ENCODE data around the gene IPO11.
A peak's percentile ranks its signal among the peaks of the same experiment; 100 is the strongest.
"Not testable (repeated sequence)": the region's sequence is repeated elsewhere in the genome, so short reads cannot be mapped to it uniquely, and the experiment has no call there.

Gene IPO11

DNA sequence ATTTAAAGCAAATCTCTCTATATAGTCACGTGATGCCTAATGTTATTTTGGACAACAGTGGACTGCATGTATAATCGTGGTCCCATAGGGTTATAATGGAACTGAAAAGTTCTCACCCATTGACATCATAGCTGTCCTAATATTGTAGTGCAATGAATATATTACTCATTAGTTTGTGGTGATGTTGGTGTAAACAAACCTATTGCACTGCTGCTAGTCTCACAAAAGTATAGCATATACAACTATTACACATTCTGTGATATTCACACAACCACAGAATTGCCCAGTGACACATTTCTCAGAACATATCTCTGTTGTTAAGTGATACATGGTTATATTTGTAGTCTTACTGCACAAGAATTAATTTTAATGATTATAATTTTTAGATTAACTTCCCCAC, 37.7 kb downstream of the IPO11 start:
- DNase-seq, result no peak

DNA sequence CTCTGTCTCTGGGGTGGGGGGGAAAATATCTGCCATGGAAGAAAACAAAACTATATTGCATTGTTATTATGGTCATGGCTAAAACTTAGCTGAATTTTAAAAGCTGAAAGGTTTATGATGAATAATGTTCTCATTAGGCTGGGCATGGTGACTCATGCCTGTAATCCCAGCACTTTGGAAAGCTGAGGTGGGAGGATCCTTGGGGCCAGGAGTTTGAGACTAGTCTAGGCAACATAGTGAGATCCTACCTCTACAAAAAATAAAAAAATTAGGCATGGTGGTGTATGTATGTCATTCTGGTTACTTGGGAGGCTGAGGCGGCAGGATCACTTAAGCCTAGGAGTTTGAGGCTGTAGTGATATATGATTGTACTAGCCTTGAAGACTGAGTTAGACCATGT, 44.5 kb downstream of the IPO11 start:
- DNase-seq, result no peak

DNA sequence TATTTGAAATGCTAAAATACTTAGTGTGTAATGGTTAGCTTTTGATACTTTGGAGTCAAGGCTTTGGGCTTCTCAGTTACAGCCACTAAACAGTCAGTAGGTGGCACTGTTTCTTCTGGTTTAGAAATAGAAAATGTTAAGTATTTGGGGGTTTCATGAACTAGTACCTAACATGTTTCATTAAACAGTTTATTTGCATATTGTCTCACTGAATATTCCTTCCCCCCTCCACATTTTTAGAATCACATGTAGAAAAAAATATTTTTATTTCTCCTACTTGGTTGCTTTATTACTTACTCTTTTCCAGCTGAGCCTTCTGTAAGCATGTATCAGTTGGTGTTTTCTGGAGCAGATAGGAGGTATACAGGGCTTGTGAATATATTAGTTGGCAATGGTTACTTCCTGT, 48.0 kb downstream of the IPO11 start:
- DNase-seq, result peak; percentile 29 to 51

DNA sequence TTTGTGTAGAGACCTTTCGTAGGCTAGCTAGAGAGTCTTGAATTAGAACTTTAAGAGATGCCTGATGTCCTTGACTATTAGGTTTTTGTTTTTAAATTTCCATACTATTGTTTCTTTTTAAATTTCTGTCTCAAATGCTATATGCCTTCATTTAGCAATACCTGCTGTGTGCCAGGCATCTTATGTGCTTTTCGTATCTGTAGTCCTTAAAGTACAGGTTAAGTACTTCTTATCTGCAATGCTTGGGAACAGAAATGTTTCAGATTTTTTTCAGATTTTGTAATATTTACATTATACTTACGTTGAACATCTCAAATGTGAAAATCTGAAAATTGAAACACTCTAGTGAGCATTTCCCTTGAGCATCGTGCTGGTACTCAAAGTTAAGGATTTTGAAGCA, 49.0 kb downstream of the IPO11 start:
- DNase-seq, result no peak

DNA sequence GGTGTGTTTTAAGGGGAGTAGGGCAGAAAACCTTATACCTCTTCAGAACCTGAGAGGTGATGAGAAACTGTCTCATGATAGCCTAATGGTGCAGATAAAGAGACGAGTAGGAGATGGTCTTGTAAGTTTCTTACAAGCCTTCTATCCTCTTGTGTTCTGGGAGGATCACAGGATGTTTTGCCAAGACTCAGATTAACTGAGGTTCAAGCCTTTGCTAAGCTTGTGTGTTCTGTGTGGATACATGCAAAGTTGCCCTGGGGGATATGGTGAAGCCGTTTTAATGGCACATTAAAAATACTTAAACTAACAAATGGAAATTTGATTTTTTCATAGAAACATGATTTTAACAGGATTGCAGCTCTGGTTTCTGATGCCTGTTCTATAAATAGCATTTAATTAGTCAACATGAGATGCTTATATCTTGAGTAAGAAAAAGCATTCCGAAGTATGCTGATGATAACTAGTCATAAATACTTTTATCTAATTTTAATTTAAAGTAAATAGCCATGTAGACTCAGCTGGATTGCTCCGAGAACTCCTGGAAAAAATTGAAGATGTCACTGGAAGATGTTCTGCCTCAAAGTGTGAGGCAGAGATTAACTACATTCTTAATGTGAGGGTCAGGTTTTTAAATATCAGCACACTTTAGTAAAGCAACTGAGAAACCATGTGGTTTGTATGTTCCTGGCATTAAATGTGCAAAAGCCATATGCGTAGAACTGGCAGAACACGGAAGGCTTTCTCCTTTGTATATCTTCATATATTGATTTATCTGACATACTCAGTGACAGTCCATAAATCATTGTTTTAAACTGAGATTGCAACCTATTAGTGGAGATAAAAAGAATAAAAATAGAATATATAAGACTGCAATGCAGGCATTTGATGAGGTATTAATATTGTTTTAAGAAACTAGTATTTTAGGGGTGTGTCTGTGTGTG, 53.7 kb downstream of the IPO11 start:
- no peak for DNase-seq

DNA sequence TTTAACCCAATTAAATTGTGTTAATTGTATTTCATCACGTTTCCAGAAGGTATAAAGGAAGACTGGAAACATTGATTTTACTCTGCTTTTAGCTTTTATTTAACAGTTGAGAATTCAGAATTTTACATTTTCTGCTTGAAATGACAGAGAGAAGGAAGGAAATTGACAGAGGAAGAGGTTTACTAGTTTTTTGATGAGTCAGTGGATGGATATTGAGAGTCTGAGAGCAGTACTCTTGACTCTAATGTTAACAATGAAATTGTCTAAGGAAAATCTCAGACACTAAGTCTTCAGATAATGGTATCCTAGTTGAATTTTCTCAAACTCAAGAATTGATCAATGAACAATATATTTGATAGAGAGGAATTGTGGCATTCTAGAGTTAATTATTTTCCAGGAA, 60.6 kb downstream of the IPO11 start:
- no peak for DNase-seq

DNA sequence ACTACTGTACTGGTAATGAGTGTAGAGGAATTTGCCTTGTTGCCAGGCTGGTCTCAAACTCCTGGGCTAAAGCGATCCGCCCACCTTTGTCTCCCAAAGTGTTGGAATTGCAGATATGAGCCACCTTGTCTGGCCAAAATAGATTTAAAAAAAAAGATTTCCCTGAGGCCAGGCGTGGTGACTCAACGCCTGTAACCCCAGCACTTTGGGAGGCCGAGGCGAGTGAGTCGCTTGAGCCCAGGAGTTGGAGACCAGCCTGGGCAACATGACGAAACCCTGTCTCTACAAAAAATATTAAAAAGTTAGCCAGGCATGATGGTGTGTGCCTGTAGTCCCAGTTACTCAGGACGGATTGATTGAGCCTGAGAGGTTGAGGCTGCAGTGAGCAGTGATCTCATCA, 62.5 kb downstream of the IPO11 start:
- no peak for DNase-seq

DNA sequence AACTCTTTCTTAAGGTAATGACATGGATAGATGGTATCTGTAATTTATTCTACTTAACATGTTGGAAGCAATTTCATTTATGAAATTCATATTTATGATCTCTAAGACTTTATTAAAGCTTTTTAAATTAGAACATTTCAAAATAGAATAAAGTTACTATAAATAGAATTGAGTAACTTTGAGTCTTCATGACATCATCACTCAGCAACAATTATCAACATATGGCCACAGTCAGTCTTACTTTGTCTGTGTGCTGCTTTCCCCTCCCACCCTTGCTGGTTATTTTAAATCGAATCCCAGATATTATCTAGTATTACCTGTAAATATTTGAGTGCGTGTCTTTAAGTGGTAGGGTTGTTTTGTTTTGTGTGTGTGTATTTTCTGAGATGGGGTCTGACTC, 65.2 kb downstream of the IPO11 start:
- DNase-seq, result no peak

DNA sequence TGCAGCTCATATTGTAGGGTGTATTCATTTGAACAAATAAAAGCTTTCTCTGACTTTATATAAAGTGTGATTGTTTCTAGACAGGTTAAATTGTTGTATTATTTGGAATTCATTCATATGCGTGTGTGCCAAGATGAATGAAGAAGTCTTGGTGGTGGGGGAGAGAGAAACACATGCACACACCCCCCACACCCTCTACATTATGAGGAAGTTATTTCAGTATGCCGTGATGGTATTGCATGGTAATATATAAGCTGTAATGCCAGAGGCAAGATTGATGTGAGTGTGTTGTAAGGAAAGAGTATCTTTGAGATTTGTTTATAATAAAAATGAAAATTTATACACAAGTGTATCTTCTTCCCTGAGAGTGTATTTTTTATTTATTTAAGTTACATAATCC, 71.0 kb downstream of the IPO11 start:
- DNase-seq, result peak; percentile 39 to 49

DNA sequence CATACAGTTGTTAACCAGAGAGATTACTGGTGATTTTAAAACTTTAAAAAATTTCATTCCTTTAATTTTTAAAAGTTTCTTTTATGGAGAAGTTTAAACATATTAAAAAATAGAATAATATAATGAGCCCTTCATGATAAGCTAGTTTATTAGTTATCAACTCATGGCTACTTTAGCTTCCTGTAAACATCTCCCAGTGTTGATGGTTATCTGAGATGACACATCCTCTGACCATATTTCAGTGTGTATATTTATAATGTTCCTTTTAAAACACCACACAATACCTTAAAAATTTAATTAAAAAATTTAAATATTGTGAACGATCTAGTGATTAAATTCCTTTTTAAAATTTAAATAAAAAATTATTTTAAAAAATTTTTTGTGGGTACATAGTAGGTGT, 74.1 kb downstream of the IPO11 start:
- DNase-seq, result no peak

DNA sequence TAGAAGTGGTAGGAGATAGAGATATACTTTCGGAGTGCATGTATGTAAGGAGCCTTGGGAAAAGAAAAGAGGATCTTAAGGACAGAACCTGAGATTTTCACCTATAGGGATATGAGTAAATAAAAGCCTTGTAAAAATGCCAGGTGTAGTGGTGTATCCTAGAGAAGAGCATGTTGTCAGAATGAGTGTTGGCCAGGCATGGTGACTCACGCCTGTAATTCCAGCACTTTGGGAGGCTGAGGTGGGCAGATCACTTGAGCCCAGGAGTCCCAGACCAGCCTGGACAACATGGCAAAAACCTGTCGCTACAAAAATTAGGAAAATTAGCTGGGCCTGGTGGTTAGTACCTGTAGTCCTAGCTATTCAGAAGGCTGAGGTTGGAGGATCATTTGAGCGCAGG, 76.0 kb downstream of the IPO11 start:
- DNase-seq, result no peak

DNA sequence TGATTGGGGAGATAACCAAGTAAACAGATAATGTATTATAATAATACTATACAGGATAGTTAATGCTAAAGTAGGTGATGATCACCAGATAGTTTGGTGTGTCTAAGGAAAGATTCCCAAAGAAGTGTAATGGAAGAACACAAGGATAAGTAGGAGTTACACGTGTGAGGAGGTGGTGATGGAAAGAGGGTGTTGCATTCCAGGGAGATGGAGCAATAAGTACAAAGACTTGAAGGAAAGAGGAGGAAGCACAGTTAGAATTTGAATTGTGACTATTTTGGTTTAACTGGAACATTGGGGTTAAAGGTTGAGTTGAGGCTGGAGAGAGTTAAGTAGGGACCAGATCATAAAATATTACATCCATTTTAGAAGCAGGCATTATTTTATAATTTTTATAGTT, 76.9 kb downstream of the IPO11 start:
- no peak for DNase-seq

DNA sequence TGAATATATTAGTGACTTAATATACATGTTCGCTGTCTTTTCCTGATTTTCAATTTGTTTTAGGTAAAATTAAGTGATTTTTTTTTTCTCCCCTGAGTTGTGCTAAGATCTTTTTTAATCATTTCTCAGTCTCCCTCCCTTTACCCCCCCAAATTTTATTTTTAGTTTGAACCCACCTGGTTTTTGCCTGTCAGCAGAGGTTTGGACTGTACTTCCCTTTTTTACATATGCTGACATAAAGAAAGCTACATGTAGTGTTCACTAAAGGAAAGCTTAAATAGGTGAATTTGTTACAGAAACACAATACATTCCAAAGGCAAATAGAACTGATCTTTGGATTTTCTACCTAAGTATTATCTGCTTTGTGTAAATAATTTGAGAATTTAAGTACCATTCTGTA, 82.2 kb downstream of the IPO11 start:
- no peak for DNase-seq

DNA sequence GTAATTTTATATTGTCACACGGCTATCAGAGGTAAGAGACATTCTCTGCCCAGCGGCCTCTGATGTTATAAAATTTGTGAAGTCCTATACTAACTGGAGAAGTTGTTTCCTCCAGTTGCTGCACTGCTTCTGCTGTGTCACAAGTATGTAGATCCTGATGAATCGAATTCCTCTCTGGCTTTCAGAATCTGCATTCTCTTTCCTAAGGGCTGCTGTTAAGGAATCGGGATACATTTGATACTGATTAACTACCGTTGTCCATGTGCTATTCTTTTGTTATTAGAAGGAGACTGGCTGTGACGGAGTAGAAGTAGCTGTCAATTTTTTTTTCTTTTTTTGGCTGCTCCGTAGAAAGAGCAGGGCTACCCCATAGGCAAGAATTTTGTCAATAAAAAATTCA, 84.3 kb downstream of the IPO11 start:
- no peak for DNase-seq

DNA sequence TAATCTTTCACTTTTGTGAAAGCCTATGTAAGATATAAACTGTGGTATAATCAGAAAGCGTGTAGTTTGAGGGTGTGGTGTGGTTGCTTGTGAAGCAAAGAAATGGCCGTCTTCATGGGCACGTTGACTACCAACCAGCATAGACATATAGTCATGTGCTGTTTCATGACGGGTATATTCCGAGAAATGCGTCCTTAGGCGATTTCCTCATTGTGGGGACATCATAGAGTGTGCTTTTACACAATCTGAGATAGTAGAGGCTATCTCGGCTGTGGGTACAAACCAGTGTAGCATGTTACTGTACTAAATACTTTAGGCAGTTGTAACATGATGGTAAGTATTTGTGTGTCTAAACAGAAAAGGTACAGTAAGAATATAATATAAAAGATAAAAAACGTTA, 86.4 kb downstream of the IPO11 start:
- no peak for DNase-seq

DNA sequence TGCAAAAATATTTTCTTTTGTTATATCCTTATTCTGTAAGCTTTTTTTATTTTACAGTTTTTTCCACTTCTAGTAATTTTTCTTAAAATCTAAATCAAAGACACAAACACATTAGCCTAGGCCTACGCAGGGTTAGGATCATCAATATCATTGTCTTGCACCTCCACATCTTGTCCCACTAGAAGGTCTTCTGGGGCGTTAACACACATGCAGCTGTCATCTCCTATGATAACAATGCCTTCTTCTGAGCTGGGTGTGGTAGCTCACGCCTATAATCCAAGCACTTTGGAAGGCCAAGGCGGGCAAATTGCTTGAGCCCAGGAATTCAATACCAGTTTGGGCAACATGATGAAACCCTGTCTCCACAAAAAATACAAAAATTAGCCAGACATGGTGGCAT, 87.2 kb downstream of the IPO11 start:
- DNase-seq, result no peak

DNA sequence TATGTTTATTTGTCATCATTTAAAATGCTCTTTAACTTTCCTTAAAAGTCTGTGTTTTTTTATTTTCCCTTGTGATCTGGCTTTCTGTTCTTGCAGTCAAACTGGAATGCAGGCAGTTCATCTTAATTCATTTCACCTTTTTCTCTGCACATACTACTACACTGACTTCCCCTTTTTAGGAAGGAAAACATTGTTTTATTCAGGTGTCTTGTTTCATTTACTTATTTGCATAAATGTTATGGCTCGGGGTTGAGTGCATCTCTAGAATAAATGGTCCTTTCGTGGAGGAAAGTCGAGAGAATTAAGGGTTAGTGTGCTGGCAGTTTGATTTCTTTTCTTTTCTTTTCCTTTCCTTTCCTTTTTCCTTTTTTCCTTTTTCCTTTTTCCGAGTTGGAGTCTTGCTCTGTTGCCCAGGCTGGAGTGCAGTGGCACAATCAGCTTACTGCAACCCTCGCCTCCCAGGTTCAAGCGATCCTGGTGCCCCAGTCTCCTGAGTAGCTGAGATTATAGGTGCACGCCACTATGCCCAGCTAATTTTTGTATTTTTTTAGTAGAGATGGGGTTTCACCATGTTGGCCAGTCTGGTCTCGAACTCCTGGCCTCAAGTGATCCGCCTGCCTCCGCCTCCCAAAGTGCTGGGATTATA, 90.0 kb downstream of the IPO11 start:
- DNase-seq, result no peak

DNA sequence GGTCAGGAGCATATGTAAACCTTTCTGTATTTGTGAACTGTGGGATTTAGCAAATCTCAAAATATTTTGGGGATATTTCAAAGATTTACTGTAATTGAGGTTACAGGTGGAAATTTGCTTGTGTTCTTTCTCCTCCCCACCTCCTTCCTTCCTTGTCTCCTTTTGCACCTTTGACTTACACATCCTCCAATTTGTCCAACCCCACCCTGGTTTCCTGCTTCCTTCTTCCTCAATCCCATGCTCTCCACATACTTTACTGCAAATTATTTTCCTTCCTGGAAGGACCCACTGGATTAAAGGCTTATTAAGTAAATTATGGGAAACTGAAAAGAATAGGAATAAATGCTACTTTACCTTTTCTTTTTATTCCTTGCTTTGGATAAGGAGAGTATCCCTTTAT, 91.6 kb downstream of the IPO11 start:
- no peak for DNase-seq

DNA sequence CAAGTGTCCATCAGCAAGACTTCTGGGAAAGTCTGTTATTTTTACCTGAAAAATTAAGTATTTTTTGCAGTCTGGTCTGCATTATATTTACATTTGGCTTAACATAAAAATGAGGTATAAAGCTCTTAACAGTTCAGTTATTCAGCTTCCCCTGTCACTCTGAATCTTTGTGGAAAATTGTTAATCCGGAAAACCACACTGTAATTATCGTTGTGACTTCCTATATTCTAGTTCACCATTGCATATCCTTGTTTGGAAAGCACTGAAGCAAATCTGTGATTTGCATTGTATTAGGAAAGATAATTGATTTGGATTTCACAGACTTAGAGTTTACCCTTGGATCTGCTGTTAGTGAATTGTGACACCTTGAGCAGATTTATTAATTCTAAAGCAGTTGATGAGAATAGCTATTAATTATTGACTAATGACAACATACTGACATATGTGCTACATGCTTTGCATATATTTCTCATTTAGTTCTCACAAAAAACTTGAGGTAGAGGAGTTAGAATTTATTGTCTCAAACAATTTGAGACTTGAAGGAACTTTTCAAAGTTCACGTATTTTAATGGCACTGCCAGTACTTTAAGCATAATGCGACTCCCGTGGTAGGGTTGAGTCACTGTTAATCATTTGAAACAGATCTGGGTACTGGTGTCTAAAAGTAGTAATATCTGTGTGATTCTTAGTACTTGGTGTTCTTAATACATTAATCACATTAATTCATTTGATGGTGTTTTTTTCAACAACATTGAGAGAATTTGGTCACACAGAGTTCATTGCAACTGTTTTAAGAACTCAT, 94.3 kb downstream of the IPO11 start:
- no peak for DNase-seq

DNA sequence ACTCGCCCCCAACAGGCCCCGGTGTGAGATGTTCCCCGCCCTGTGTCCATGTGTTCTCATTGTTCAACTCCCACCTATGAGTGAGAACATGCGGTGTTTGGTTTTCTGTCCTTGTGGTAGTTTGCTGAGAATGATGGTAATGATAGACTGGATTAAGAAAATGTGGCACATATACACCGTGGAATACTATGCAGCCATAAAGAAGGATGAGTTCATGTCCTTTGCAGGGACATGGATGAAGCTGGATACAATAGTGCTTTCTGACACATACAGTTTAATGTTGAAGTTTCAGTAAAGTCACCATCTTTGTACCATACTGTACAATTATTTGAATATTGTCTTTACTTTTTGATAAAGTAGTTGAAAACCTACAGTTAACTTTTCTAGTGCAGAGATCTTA, 96.2 kb downstream of the IPO11 start:
- DNase-seq, result not testable (repeated sequence)

DNA sequence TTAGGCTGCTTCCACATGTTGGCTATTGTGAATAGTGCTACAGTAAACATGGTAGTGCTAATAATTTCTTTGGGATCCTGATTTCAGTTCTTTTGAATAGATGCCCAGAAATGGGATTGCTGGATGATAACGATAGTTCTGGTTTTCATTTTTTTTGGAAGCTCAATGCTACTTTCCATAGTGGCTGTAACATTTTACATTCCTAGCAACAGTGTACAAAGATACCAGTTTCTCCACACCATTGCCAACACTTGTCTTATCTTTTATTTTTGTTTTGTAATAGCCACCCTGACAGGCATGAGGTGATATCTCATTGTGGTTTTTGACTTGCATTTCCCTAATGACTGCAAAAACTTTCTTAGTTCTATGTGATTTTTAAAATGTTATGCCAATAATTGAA, 97.2 kb downstream of the IPO11 start:
- no peak for DNase-seq

DNA sequence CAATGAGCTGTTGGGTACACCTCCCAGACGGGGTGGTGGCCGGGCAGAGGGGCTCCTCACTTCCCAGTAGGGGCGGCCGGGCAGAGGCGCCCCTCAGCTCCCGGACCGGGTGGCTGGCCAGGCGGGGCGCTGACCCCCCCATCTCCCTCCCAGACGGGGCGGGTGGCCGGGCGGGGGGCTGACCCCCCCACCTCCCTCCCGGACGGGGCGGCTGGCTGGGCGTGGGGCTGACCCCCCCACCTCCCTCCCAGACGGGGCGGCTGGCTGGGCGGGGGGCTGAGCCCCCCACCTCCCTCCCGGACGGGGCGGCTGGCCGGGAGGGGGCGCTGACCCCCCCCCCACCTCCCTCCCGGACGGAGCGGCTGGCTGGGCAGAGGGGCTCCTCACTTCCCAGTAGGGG, 100.5 kb downstream of the IPO11 start:
- not testable (repeated sequence) for DNase-seq

DNA sequence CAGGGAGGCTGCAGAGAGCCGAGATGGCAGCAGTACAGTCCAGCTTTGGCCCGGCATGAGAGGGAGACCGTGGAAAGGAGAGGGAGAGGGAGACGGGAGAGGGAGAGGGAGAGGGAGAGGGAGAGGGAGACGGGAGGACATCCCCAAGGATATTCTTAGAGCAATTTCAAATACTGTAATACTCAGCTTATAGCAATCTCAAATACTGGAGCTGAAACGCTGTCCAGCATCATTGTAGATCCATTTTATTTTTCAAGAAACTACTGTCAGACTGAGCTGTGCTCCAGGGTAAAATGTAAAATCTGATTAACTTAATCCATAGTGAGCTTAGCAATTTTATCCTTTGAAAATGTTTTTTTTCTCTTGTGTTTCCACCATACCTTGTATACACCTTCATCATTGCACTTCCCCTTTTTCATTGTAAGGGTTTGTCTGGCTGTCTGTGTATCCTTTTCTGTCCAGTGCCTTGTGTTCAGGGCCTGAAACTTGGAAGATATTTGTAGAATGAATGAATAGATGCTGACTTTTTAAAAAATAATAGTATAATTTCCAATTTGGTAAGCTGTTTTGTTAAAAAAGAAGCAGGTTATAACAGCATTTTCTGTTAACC, 102.1 kb downstream of the IPO11 start:
- DNase-seq, result no peak
